ENCODE measurements around the gene NAPB.

DNA sequence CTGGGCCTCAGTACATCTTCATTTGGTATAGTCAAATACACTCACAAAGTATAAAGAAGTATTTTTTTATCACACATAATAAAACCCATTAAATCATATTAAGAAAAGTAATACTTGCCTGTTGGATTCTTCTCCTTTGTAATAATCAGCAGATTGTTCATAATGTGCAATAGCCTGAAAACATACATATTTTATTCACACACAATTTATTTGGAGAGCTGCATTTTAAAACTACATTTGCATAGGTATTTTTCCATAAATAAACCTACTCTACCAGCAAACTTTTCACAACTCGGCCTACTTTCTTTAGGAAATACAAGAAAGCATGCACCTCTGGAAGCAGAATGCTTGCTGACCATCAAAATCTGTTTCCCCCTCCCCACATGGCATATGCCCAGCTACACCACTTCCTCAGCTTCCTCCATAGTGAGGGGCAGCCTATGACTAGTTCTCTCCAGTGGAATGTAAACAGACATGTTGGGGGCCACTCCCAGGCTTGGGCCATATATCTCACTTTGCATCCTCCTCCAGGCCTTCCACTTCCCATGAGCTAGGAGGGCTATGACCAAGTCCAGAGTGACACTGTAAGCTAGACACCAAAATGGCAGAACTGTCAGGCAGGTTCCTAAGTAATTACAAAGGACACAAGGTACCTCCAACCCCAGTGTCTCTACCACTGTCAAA lies 31.1 kb downstream of the NAPB start:
- TF ChIP-seq EZH2 (IDR thresholded peaks at IDR 0.05; ENCODE audit: insufficient read depth, poor library complexity, severe bottlenecking), result no peak
- no peak for TF ChIP-seq EZH2phosphoT487 (IDR thresholded peaks at IDR 0.05; ENCODE audit: insufficient read depth, low read depth)

Measured in GM23248 (cell line).